Measurements from ENCODE around the gene COPG2. TPM values are rescaled to one million over a fixed set of nuclear protein-coding genes. Genes with fewer than 3 reads are reported as not detected.

The COPG2 gene
- polyA plus RNA-seq, 1 donor from 2014 or later: 37.9 TPM

GRCh38 chr7:130674456-130674855 is 5.9 kb upstream of the COPG2 start:
- Histone ChIP-seq H3K9ac (ENCODE audit: low read length) (no peak overlapping the region), H4K20me1 (ENCODE audit: insufficient read depth) (no peaks in the 10 kb centered on the region), H2AFZ (ENCODE audit: low read depth, low read length) (no peak overlapping the region), H3K4me3 (ENCODE audit: low read length) (no peak overlapping the region), H3F3A (ENCODE audit: insufficient read depth, low read length, poor library complexity, severe bottlenecking) (no peaks in the 10 kb centered on the region), H3K4me2 (ENCODE audit: low read length) (no peak overlapping the region), H3K79me2 (replicated peaks; ENCODE audit: insufficient read depth, low read length) (no peaks in the 10 kb centered on the region), H3K27ac (ENCODE audit: low read length) (no peak overlapping the region), H3K9me3 (ENCODE audit: low read length) (no peaks in the 10 kb centered on the region), H3K27me3 (ENCODE audit: insufficient read depth, low read depth, low read length) (no peaks in the 10 kb centered on the region), H3K36me3 (ENCODE audit: insufficient read depth, low read length) (no peaks in the 10 kb centered on the region), H3K9me2 (ENCODE audit: insufficient read depth, low read length) (no peaks in the 10 kb centered on the region)
- no peak for TF ChIP-seq EP300 (conservative IDR thresholded peaks at IDR 0.05; ENCODE audit: poor library complexity, severe bottlenecking)
- TF ChIP-seq POLR2AphosphoS5 (IDR thresholded peaks at IDR 0.05): no peak
- no peak for TF ChIP-seq TAF1 (IDR thresholded peaks at IDR 0.05; ENCODE audit: low read depth)
- TF ChIP-seq RAD21 (conservative IDR thresholded peaks at IDR 0.05): no peak
- no peak for TF ChIP-seq SMC3 (conservative IDR thresholded peaks at IDR 0.05; ENCODE audit: poor library complexity)
- no peak for TF ChIP-seq MXI1 (conservative IDR thresholded peaks at IDR 0.05; ENCODE audit: poor library complexity, severe bottlenecking)
- TF ChIP-seq CTCF (IDR thresholded peaks at IDR 0.05; ENCODE audit: poor library complexity, severe bottlenecking): no peak
- no peak for TF ChIP-seq EZH2 (IDR thresholded peaks at IDR 0.05; ENCODE audit: borderline replicate concordance, insufficient read depth, low read length, poor library complexity, severe bottlenecking)
- TF ChIP-seq, protein P1, sequence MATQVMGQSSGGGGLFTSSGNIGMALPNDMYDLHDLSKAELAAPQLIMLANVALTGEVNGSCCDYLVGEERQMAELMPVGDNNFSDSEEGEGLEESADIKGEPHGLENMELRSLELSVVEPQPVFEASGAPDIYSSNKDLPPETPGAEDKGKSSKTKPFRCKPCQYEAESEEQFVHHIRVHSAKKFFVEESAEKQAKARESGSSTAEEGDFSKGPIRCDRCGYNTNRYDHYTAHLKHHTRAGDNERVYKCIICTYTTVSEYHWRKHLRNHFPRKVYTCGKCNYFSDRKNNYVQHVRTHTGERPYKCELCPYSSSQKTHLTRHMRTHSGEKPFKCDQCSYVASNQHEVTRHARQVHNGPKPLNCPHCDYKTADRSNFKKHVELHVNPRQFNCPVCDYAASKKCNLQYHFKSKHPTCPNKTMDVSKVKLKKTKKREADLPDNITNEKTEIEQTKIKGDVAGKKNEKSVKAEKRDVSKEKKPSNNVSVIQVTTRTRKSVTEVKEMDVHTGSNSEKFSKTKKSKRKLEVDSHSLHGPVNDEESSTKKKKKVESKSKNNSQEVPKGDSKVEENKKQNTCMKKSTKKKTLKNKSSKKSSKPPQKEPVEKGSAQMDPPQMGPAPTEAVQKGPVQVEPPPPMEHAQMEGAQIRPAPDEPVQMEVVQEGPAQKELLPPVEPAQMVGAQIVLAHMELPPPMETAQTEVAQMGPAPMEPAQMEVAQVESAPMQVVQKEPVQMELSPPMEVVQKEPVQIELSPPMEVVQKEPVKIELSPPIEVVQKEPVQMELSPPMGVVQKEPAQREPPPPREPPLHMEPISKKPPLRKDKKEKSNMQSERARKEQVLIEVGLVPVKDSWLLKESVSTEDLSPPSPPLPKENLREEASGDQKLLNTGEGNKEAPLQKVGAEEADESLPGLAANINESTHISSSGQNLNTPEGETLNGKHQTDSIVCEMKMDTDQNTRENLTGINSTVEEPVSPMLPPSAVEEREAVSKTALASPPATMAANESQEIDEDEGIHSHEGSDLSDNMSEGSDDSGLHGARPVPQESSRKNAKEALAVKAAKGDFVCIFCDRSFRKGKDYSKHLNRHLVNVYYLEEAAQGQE (IDR thresholded peaks at IDR 0.05; ENCODE audit: borderline replicate concordance): no peak

DNA sequence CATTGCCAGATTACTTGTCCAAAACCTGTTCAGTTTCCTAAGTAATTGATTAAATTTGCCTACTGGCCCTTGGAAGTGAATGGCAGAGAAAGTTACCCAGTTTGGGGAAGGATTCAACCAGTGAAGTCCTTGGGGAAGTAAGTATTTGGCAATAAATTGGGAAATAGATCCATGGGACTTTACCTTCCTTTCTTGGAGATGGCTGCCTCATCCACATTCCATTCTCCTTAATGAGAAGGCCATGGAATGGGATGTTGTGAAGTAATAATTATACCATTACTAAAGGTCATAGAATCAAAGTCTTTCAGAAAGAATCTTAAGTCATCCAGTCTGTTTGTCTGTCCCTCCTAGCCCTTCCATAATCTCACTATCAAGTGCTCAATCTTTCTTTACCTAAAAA is 4.5 kb upstream of the COPG2 start:
- H3K27me3 ChIP-seq (ENCODE audit: insufficient read depth, low read depth, low read length): no peaks in the 10 kb centered on the region
- no peaks in the 10 kb centered on the region for H4K20me1 ChIP-seq (ENCODE audit: insufficient read depth)
- no peaks in the 10 kb centered on the region for H3F3A ChIP-seq (ENCODE audit: insufficient read depth, low read length, poor library complexity, severe bottlenecking)
- H3K9me2 ChIP-seq (ENCODE audit: insufficient read depth, low read length): no peaks in the 10 kb centered on the region
- no peaks in the 10 kb centered on the region for H3K79me2 ChIP-seq (replicated peaks; ENCODE audit: insufficient read depth, low read length)
- H3K4me2 ChIP-seq (ENCODE audit: low read length): no peak overlapping the region
- H3K9me3 ChIP-seq (ENCODE audit: low read length): no peaks in the 10 kb centered on the region
- TF ChIP-seq EZH2 (IDR thresholded peaks at IDR 0.05; ENCODE audit: borderline replicate concordance, insufficient read depth, low read length, poor library complexity, severe bottlenecking): no peak
- TF ChIP-seq POLR2AphosphoS5 (IDR thresholded peaks at IDR 0.05): no peak
- TF ChIP-seq MXI1 (conservative IDR thresholded peaks at IDR 0.05; ENCODE audit: poor library complexity, severe bottlenecking): no peak
- TF ChIP-seq, protein P1 (IDR thresholded peaks at IDR 0.05; ENCODE audit: borderline replicate concordance): no peak
- TF ChIP-seq TAF1 (IDR thresholded peaks at IDR 0.05; ENCODE audit: low read depth): no peak
- no peak for TF ChIP-seq SMC3 (conservative IDR thresholded peaks at IDR 0.05; ENCODE audit: poor library complexity)
- TF ChIP-seq RAD21 (conservative IDR thresholded peaks at IDR 0.05): no peak
- no peak for TF ChIP-seq EP300 (conservative IDR thresholded peaks at IDR 0.05; ENCODE audit: poor library complexity, severe bottlenecking)
- TF ChIP-seq CTCF (IDR thresholded peaks at IDR 0.05; ENCODE audit: poor library complexity, severe bottlenecking): no peak
- H3K27ac ChIP-seq (ENCODE audit: low read length): no peak overlapping the region
- no peak overlapping the region for H3K9ac ChIP-seq (ENCODE audit: low read length)
- H3K36me3 ChIP-seq (ENCODE audit: insufficient read depth, low read length): no peaks in the 10 kb centered on the region
- H3K4me3 ChIP-seq (ENCODE audit: low read length): no peak overlapping the region
- H2AFZ ChIP-seq (ENCODE audit: low read depth, low read length): no peak overlapping the region
